Glomerular visceral epithelial cell (primary cell): Measurements from ENCODE around the gene PDE1C.
A peak's percentile ranks its signal among the peaks of the same experiment; 100 is the strongest.

Source experiments
- DNase-seq: peaks from one replicate; pipeline ENCODE4 v3.0.0-alpha.2; 2016; ENCODE audit errors: extremely low spot score

Gene PDE1C

DNA sequence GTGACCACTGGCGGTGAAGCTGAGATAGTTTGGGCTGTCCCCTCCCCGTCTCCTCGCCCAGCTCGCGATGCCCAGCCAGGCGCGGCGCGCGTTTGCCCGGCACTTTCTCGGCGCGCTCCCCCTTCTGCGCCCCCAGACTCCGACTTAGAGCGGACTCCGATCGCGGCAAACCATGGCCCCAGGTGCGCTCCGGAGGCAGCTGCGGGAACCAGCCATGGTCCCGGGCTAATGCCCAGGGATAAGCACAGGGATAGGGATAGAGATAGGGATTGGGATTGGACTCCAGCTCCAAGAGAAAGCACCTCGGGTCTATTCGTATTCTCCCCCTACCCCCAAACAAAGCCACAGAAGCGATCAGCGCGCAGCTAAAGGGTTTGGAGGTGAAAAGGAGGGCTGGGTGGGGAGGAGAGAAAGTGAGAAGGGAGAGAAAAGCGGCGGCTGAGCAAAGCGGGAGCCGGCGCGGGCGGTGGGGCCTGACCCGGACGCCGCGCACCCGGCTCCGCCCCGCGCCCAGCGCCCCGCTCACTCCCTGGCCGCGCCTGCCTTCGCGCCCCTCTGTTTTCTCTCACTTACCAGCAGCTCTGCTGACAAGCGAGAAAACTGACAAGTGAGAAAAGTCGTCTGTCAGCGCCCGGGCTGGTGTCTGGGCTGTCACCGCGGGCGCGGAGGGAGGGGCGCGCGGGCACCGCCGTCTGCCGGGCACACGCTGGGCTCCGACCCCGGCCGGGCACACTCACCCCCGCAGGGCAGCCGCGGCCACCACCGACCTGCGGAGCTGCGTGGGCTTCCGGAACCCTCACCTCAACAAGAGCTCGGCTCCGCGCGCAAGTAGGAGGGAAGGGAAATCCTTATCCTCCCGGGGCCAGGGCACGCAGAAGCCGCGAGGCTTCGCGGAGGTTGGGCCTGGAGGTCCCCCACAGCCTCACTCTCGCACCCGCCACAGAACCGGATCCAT, at the start of gene PDE1C:
Gene PDE1C (minus strand): TSS at position 2 of the 955 bp plus-strand sequence.
- peak; percentile 46 for DNase-seq

DNA sequence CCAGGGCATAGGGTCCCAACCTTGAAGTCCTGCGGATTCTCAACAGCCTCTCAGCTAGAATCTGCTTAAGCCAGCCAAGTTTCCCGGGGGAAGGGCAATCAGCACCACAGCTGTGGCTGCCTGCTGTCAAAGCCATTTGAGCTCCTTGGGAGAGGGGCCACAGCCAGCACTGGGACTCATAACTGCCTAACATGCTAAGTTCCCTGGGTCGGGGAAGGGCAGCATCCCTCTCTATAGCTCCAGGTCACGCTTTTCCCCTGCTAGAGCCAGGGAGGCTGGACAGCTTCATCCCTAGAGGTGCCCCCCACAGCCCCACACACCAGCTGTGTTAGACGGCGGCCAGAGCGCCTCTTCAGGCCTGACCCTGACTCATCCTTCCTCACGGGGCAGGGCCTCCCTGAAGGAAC, 49.6 kb upstream of the PDE1C start:
- DNase-seq: no peak

DNA sequence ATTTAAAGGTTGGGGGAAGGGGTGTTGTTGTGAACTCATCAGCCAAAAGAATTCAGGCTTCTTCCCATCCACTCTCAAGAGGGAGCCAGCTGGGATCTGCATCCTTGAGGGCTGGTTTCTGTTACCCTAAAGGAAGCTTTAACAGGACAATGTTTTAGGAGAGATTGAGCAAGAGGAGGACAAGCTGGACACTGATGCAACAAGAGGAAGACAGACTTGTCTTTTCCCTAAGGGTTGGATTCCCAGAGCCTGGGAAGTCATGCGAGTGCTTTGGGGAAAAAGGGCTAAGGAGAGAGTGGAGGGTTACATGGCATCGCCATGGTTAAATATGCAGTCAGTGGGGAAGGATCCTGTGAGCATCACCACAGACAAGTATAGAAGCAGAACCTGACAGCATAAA, 47.6 kb upstream of the PDE1C start:
- no peak for DNase-seq

DNA sequence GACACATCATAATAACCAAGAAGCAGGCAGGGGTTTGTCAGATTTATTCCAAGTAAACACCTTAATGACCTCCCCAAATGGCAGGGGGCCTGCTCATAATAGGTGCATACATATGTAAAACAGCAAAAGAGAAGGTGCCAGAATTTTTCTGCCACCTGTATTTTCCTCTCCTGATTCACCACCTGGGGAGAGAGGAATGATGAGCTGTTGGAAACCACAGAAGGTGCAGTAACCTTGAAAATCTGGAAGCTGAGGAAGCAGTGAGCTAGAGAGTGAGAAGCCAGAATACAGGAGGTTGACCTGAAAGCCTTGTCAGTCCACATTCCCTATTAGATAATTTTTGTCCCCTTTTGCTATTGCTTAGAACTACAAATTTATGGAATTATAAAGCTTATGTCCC, 46.2 kb upstream of the PDE1C start:
- no peak for DNase-seq

DNA sequence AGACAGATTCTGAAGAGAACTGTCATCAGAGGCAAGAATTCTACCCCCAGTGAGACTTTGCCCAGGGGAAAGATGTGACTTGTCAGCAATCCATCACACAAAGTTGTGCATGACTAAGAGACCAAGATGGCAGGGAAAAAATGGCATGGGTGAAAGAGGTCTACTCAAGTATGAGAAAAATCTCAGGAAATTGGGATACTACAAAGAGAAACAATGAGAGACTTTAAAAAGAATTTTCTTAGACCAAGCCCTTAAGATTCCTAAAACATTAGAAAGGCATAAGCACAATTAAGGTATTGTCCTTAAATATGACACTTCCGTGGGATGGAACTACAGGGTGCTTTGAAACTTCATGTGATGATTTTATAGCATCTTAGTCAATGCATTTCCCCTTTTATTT, 45.6 kb upstream of the PDE1C start:
- DNase-seq: peak; percentile 49

DNA sequence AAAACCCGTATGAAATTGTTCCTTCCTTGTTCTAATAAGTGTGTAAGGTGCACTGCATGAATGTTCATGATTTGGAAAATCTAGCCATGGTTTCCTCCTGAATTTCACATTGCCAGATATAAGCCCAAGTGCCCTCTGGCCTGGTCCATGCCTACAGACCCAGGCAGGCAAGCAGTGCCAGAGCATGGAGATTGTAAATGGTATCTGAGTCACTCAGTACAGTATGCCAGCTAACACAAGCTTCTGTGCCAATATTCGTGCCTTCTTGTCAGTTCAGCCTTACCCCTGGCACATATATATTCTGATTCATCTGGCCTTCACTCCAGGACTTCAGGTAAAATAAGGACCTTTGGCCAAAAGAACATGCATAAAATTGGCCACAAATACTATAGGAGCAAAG, 38.4 kb upstream of the PDE1C start:
- DNase-seq: no peak

DNA sequence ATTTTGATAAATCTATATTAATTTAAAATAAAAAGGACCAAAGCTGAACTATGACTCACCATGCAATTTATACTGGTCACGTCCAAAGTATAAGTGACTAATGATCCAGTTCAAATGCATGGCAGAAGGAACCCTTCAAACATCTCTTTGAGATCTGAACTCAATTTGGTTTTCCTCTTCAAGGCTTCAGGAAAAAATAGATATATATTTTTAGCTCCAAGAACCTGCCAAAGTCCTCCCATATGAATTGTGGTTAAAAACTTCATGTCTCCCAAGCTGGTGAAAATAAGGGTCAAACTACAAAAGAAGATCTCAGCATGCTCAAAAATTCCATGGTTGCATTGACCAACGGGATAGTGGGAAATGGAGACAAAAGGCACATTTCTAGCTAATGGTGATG, 34.6 kb upstream of the PDE1C start:
- no peak for DNase-seq

DNA sequence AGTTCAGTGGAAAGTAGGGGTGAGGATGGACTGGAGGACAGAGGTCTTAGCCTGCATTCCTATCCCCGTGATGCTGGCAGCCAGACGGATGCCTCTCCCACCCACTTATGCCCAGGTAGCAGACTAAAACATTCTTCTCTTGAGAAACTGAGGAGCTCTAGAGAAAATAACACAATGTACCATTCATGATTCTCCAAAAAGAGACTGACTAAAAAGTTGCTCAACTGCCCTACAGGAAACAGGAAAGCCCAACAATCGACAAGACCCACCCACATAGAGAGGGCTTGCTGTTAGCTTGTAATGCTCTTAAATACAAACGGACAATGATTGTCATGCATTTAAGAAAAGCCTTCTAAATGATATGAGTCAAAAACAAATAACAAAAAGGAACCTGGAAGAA, 33.2 kb upstream of the PDE1C start:
- DNase-seq: no peak

DNA sequence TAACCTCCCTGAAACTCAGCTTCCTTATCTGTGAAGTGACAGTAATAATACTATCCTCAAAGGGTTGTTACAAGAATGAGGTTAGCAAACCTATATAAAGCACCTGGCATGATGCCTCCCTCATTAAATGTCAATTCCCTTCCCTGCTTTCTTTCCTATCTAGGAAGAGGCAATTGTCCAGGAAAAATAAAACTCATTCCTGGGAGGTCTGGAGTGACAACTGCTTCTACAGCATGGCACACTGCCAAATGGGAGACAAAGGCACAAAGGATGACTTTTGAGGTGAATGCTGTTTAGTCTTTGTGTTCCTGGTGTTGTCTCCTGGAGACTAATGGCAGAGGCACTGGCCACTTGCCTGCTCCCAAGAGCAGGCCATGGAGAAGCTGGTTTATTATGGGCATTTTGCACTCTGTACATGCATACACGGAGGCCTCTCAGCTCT, 32.2 kb upstream of the PDE1C start:
- DNase-seq: no peak

DNA sequence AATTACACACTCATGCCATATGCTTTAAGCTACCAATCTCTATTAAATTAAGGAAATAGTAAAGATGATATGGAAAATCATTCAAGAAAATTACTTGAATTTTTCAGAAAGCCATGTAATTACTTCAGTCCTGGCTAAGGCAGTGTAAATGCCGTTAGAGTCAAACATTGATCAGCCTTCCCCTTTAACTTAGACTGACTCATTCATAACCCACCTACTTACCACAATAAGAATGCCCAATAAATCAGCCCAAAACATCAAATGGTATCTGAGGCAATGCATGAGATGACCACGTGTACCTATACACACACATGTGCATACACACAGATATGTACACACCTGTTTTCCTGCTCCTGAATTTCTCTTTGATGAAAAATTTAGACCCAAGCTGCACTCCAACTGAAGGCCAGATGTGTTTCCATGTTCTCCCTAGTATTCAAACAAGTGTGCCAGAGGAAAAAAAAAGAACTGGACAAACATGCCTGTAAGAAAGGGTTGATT, 30.2 kb upstream of the PDE1C start:
- no peak for DNase-seq

DNA sequence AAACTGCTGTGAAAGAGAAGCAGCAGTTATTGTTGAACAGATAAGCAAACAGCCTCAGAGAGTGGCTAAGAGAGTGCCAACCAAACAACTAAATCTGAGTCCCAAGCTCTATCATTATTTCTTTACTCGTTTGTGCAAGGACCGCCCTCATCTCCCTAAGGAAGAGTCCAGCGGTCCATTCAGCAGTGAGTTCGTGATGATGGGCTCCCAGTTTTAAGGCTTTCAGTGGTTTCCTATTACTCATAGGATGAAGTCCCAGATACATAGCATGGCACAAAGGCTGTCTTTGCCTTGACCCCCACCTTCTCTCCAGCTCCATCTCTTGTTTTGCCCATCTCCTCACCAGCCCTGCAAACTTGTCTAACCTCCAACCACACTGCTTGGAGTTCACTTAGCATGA, 24.3 kb upstream of the PDE1C start:
- no peak for DNase-seq

DNA sequence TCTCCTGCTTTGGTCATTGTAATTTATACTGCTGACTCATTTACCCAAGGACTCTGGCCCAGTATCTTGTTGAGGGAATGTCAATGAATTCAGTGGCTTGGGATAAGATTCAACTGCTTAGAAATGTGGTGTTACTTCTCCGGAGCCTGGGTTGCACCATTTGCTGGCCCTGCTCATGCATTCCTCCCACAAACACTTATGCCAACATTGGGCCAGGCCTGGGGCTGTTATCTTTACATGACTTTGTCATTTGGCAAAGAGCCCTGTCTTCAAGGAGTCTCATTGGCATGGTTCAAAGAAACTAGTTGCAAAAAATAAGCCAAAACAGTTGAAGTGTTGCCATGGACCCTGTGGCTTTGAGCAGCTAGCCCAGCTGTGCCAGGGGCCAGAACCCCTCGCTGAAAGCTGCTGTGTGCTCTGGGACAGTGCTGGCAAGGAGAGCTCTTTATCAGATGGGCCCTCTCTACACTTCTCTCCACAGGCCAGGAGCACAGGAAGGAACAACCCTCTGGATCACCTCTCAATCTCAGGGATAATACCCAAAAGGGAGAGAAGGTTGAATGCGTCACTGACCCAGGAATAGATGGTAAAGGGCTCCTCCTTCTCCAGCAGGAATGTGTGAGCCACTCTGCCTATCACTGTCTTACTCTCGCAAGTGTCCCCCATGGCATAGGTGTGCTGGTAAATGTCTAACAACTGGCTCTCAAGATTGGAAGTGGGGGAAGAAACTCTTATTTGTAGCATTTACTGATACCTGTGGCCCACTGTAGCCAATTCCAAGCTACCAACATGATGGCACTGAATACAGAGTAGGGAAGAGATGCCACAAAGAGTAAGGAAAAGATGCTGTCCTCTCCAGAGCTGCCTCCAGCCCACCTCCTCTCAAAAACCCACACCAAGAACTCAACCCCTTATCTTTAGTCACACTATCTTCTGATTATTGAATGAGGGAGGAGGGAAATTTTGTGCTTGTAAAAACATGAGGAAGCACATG, 23.5 kb upstream of the PDE1C start:
- peak; percentile 57 for DNase-seq

DNA sequence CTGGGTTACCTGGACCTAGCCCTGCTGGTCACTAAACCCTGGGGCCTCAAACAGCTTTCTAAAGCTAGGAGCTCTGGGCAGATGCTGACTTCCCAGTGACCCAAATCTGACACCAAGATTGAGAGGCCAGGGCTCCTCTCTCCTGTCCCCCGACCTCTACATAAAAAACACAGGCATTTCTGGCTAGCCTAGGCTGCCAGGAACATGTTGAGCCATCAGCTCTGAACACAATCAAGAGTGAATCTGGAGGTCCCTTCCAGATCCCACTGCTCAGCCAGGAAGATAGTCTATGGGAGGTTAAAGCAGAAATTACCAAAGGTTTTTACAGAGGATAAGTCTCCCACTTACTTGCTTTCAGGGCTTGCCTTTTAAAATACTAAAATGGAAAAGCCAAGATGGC, 22.1 kb upstream of the PDE1C start:
- DNase-seq: no peak

DNA sequence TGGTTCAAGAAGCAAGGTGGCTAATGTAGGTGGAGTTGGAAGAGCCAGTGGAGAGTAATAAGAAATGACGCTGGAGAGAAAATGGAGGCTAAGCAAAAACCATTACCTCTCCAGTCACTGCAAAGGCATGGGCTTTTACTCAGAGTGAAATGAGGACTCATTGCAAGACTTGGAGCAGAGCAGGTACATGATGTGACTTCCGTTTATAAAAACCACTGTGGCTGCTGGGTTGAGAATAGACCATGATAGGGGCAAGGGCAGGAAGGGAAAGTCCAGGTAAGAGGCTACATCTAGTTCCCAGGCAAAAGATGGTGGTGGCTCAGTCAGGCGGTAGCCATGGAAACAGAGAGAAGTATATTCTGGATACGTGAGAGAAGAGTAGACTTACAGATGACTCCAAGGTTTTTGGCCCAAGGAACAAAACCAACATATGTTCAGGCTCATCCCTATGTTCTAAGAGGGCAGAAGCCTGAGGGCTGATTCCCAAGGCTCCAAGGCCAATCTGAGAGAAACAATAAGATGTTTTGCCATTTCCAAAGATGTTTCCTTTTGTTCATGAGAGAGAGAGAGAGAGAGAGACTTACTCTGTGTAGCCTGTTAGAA, 21.5 kb upstream of the PDE1C start:
- DNase-seq: no peak

DNA sequence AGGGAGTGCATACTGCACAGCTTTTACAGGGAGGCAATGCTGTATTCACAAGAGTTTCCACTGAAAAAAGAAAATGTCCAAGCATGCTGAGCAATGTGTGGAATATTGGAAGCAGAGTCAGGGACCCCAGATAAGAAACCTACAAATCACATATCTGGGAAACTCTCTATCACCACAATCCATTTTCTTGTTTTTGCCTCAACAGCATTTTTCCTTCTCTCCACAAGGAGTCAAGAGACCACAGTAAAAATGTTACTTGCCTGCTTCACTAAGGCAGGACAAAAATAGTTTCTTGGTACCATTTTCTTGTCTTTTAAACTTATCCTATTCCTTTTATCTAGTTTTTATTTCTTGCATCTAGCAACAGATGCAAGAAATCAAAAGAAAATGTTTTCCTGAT, 19.5 kb upstream of the PDE1C start:
- DNase-seq: no peak

DNA sequence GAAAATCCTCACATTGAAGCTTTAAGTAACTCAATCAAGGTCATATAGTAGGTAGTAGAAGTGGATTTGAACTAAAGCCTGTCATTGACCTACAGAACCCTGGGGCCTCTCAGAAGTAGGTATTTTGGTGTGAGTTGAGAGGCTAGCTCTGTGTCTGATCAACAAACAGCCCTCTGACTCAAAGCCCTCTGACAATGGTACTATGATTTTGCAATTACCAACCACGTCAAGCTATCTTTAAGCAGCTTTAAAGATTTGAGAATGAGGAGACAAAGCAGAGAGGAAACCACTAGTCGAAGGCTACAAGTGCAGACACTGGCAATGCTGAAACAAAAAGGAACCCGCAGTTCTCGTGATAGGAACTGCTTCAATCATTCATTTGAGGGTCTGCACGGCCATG, 19.0 kb upstream of the PDE1C start:
- no peak for DNase-seq

DNA sequence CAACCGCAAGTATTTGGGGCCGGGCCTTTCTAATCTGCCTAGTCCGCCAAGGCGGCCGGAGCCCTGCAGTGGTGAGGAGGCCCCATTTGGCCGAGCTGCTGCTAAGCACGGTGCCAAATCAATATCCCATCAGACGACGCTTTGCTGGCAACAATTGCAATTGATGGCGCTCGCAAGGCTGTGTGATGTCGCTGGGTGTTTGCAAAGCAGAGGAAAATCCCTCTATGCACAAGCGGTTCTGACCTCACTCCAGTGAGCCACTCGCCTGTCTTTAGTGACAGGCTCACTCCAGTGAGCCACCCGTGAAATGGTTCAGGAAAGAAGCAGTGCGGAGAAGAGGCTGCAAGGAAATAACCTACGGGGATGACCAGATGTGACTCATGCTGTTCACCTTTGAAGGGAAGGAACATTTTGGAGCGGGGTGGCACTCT, 18.3 kb upstream of the PDE1C start:
- peak; percentile 18 for DNase-seq

DNA sequence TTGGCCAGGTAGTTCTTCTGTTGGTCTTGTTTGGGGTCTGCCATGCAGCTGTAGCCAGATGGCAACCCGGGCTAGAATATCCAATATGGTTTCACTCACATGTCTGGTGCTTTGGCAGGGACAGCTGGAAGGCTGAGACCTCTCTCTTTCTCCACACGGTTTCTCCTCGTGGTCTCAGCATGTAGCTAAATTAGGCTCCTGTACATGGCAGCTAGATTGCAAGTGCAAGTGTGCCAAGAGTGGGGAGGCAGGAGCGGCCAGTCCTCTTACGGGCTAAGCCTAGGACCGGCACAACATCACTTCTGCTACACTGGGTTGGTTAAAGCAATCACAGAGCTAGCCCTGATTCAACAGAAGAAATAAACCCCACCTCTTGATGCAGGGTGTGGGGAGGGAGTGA, 9.3 kb upstream of the PDE1C start:
- no peak for DNase-seq

DNA sequence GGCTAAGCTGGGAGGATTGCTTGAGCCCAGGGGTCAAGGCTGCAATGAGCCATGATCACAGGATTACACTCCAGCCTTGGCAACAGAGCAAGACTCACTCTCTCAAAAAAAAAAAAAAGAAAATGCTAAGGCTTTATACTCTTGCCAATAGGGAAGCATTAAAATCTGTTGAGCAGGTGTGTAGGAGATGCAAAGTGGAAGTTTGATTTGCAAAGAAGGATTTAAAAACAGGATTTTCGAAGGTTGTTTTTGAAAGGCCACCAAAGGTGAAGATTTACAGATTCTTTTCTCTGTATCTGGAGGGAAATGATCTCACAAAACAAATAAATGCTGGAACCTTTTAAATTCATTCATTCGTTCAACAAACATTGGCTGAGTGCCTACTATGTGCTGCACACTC, 8.6 kb upstream of the PDE1C start:
- no peak for DNase-seq

DNA sequence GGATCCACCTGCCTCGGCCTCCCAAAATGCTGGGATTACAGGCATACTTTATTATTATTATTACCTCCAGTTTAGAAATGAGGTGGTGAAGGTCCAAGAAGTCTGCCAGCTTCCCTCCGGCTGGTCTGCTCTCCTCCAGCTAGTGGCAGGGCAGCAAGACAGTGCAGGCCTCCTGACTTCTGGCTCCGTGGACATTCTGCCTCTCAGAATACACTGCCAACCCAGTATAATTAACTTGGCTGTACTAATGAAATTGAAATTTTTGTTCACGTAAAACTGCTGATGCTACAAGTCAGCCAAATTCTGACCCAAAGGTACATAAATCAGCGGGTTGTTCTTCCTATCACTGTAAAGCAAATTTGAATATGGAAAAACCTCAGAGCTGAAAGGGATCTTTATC, 7.6 kb upstream of the PDE1C start:
- no peak for DNase-seq

DNA sequence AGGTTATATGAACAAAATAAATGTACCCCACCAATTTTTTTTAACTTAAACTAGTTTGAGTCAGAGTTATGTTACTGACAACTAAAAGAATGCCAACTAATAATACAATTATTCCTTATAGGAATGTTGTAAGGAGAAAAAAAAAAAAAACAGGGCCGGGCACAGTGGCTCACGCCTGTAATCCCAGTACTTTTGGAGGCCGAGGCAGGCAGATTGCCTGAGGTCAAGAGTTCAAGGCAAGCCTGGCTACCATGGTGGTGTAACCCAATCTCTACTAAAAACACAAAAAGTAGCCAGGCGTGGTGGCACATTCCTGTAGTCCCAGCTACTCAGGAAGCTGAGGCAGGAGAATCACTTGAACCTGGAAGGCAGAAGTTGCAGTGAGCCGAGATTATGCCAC, 6.6 kb upstream of the PDE1C start:
- peak; percentile 27 for DNase-seq

DNA sequence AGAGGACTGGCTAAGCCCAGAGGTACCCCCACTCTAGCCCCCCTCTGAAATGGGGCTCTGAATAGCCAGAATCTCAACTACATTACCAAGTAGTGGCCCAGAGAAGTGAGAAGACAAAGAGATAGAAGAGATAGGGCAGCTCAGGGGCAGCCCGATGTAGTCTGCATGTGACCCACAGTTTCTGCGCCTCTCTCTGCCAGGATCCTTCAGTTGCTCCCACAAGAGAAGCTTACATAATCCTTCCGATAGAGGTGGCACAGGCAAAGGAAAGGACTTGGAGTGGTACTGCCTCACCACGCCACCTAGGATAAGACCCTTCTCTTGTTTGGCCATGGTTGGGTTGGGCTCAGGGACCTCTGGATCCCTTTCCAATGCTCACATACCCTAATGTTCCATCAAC, 5.4 kb upstream of the PDE1C start:
- no peak for DNase-seq
